Activated CD4-positive, alpha-beta T cell treated with anti-CD3 and anti-CD28 coated beads for 36 hours (primary cell): Measurements from ENCODE around the gene COTL1. TPM values are rescaled to one million over a fixed set of nuclear protein-coding genes. Genes with fewer than 3 reads are reported as not detected.
A peak's percentile ranks its signal among the peaks of the same experiment; 100 is the strongest.

Source experiments
- ATAC-seq: fragments of 200-7000 bp; cut with Tn5 transposase; one replicate; pipeline ENCODE4 v1.10.0; 2021; ENCODE audit warnings: mild to moderate bottlenecking, moderate library complexity
- CTCF ChIA-PET: fragments of 350-600 bp; sonication (Branson Sonifier 250); formaldehyde crosslinking; loops from one replicate; lab custom pipeline; 2021; ENCODE audit warnings: antibody characterized with exemption; lab: Charles Lee
- POLR2A ChIA-PET: fragments of 350-600 bp; sonication (Branson Sonifier 250); formaldehyde crosslinking; loops from one replicate; lab custom pipeline; 2021; ENCODE audit warnings: antibody characterized with exemption, inconsistent platforms; lab: Charles Lee
- DNase-seq: peaks from one replicate; pipeline ENCODE4 v3.0.0-alpha.2; 2020
- H3K27ac Mint-ChIP-seq: one replicate; pipeline ENCODE4 v1.8.0; 2021; ENCODE audit warnings: mixed read lengths
- H3K27me3 Mint-ChIP-seq: one replicate; pipeline ENCODE4 v1.8.0; 2021; ENCODE audit warnings: mixed read lengths
- H3K36me3 Mint-ChIP-seq: one replicate; pipeline ENCODE4 v1.8.0; 2021; ENCODE audit warnings: low read depth, mixed read lengths
- H3K4me1 Mint-ChIP-seq: one replicate; pipeline ENCODE4 v1.8.0; 2021; ENCODE audit warnings: mixed read lengths
- H3K4me3 Mint-ChIP-seq: one replicate; pipeline ENCODE4 v1.8.0; 2021; ENCODE audit warnings: mild to moderate bottlenecking, moderate library complexity, mixed read lengths
- H3K9me3 Mint-ChIP-seq: one replicate; pipeline ENCODE4 v1.8.0; 2021; ENCODE audit warnings: low read depth, mixed read lengths
- intact Hi-C, 2 experiments: fragments of 100-400 bp; cut with DNase I in 1 of 2; cut with micrococcal nuclease in 1 of 2; formaldehyde crosslinking; loops; one replicate each; pipeline versions ENCODE4 v1.14.2 to v1.15.1; 2022 to 2024; cut with DNase I, micrococcal nuclease
- total RNA-seq, 2 experiments: library from RNA; stranded (reverse); gene quantifications; one replicate each; pipeline ENCODE4 v1.2.3, GENCODE V29; 2021

COTL1 gene
- total RNA-seq: 100 to 1,000 TPM; 353 to 384 TPM

GRCh38 chr16:84617791-84618580 is at the start of gene COTL1:
TSS of gene COTL1 (minus strand) at chr16:84618078. CDS start at chr16:84617914, 164 bp downstream.
- CTCF ChIA-PET: interaction anchor here (0.7 to 10.6 kb wide), 4 partner anchors 18 to 121 kb away, joined by 3 to 87 read pairs (median 3); no protein-coding TSS in a partner anchor
- POLR2A ChIA-PET: interaction anchor here (1.0 to 1.1 kb wide), 2 partner anchors 18 to 104 kb away, joined by 3 to 9 read pairs; no protein-coding TSS in a partner anchor

GRCh38 chr16:84665843-84666242 is 48.0 kb upstream of the COTL1 start:
- POLR2A ChIA-PET: no interaction called here
- Mint-ChIP-seq H3K27me3 (no peaks in the 10 kb centered on the region), H3K27ac (no peak overlapping the region), H3K9me3 (no peaks in the 10 kb centered on the region), H3K4me1 (no peaks in the 10 kb centered on the region), H3K36me3 (peaks cover 30% of the 10 kb centered on the region), H3K4me3 (no peak overlapping the region)
- intact Hi-C loops: no loop called here
- DNase-seq: no peak
- no peak for ATAC-seq
- CTCF ChIA-PET: interaction anchor here (1.2 to 2.2 kb wide), 2 partner anchors 60 to 155 kb away, joined by 3 to 10 read pairs; no protein-coding TSS in a partner anchor

More at GRCh38 chr16:84617791-84618580, at the start of gene COTL1:
- intact Hi-C loops: loop anchor here (1.0 to 5.0 kb wide), 9 partner anchors 18 to 501 kb away; partner anchors contain the start of genes KIAA0513 (in 1 of the 2), KLHL36 (in 1 of the 2), MBTPS1 (in 1 of the 2) and MEAK7 (in 1 of the 2)
- Mint-ChIP-seq H3K4me3 (peak within 1 kb of the TSS; percentile 98), H3K4me1 (peaks cover 41% of the 10 kb centered on the region), H3K36me3 (peaks cover 37% of the 10 kb centered on the region), H3K27me3 (no peaks in the 10 kb centered on the region), H3K27ac (peak within 1 kb of the TSS; percentile 87), H3K9me3 (no peaks in the 10 kb centered on the region)
- ATAC-seq: peak; percentile 77
- peak; percentile 98 for DNase-seq

- no peak overlapping the region for H3K4me3 Mint-ChIP-seq
- ATAC-seq (no peak), DNase-seq (no peak)
- POLR2A ChIA-PET: interaction anchor here (0.7 kb wide), 1 partner anchor 89 kb away, joined by 3 read pairs; no protein-coding TSS in a partner anchor
- no peaks in the 10 kb centered on the region for H3K27me3 Mint-ChIP-seq
- no peak overlapping the region for H3K27ac Mint-ChIP-seq
- H3K9me3 Mint-ChIP-seq: no peaks in the 10 kb centered on the region
- CTCF ChIA-PET: interaction anchor here (1.2 to 2.2 kb wide), 3 partner anchors 36 to 155 kb away, joined by 3 to 10 read pairs (median 4); no protein-coding TSS in a partner anchor
- peaks cover 30% of the 10 kb centered on the region for H3K36me3 Mint-ChIP-seq
- no peaks in the 10 kb centered on the region for H3K4me1 Mint-ChIP-seq
- intact Hi-C loops: no loop called here
Measured at GRCh38 chr16:84665359-84665758, 47.5 kb upstream of the COTL1 start.

- H3K4me3 Mint-ChIP-seq: no peak overlapping the region
- H3K36me3 Mint-ChIP-seq: peaks cover 44% of the 10 kb centered on the region
- peaks cover 4% of the 10 kb centered on the region for H3K4me1 Mint-ChIP-seq
- intact Hi-C loops: no loop called here
- no peak for DNase-seq
- ChIA-PET POLR2A (no interaction called here), CTCF (interaction anchor here (0.8 to 1.7 kb wide), 6 partner anchors 9 to 307 kb away, joined by 3 to 7 read pairs (median 3); no protein-coding TSS in a partner anchor)
- no peak for ATAC-seq
- H3K27ac Mint-ChIP-seq: no peak overlapping the region
- H3K27me3 Mint-ChIP-seq: no peaks in the 10 kb centered on the region
- H3K9me3 Mint-ChIP-seq: no peaks in the 10 kb centered on the region
Measured at GRCh38 chr16:84663433-84664101, 45.7 kb upstream of the COTL1 start.

GRCh38 chr16:84662471-84662870 is 44.6 kb upstream of the COTL1 start:
- ChIA-PET POLR2A (no interaction called here), CTCF (interaction anchor here (0.6 to 1.2 kb wide), 5 partner anchors 10 to 248 kb away, joined by 3 to 6 read pairs (median 3); no protein-coding TSS in a partner anchor)
- peaks cover 53% of the 10 kb centered on the region for H3K36me3 Mint-ChIP-seq
- ATAC-seq (no peak), DNase-seq (no peak)
- H3K9me3 Mint-ChIP-seq: no peaks in the 10 kb centered on the region
- H3K4me3 Mint-ChIP-seq: no peak overlapping the region
- no peaks in the 10 kb centered on the region for H3K27me3 Mint-ChIP-seq
- H3K4me1 Mint-ChIP-seq: peaks cover 6% of the 10 kb centered on the region
- no peak overlapping the region for H3K27ac Mint-ChIP-seq
- intact Hi-C loops: no loop called here

- Mint-ChIP-seq H3K27me3 (no peaks in the 10 kb centered on the region), H3K27ac (no peak overlapping the region), H3K9me3 (no peaks in the 10 kb centered on the region), H3K36me3 (peaks cover 62% of the 10 kb centered on the region), H3K4me3 (no peak overlapping the region), H3K4me1 (peaks cover 11% of the 10 kb centered on the region)
- POLR2A ChIA-PET: no interaction called here
- DNase-seq: no peak
- no peak for ATAC-seq
- CTCF ChIA-PET: no interaction called here
- intact Hi-C loops: no loop called here
Measured at GRCh38 chr16:84661418-84662060, 43.7 kb upstream of the COTL1 start.

- H3K9me3 Mint-ChIP-seq: no peaks in the 10 kb centered on the region
- H3K27ac Mint-ChIP-seq: no peak overlapping the region
- ATAC-seq (no peak), DNase-seq (no peak)
- H3K4me3 Mint-ChIP-seq: no peak overlapping the region
- intact Hi-C loops: no loop called here
- CTCF ChIA-PET: interaction anchor here (2.2 kb wide), 1 partner anchor 12 kb away, joined by 6 read pairs; no protein-coding TSS in a partner anchor
- H3K36me3 Mint-ChIP-seq: peaks cover 62% of the 10 kb centered on the region
- peaks cover 15% of the 10 kb centered on the region for H3K4me1 Mint-ChIP-seq
- POLR2A ChIA-PET: no interaction called here
- H3K27me3 Mint-ChIP-seq: no peaks in the 10 kb centered on the region
Measured at GRCh38 chr16:84660973-84661372, 43.1 kb upstream of the COTL1 start.

GRCh38 chr16:84659656-84660300 is 41.9 kb upstream of the COTL1 start:
- H3K9me3 Mint-ChIP-seq: no peaks in the 10 kb centered on the region
- H3K4me3 Mint-ChIP-seq: no peak overlapping the region
- no peaks in the 10 kb centered on the region for H3K27me3 Mint-ChIP-seq
- DNase-seq (no peak), ATAC-seq (no peak)
- ChIA-PET POLR2A (no interaction called here), CTCF (interaction anchor here (0.8 to 2.2 kb wide), 2 partner anchors 13 to 14 kb away, joined by 3 to 6 read pairs; no protein-coding TSS in a partner anchor)
- H3K36me3 Mint-ChIP-seq: peaks cover 63% of the 10 kb centered on the region
- peaks cover 25% of the 10 kb centered on the region for H3K4me1 Mint-ChIP-seq
- H3K27ac Mint-ChIP-seq: no peak overlapping the region
- intact Hi-C loops: no loop called here

- Mint-ChIP-seq H3K27me3 (no peaks in the 10 kb centered on the region), H3K36me3 (peaks cover 55% of the 10 kb centered on the region), H3K4me1 (peaks cover 32% of the 10 kb centered on the region), H3K9me3 (no peaks in the 10 kb centered on the region), H3K4me3 (no peak overlapping the region), H3K27ac (no peak overlapping the region)
- ChIA-PET POLR2A (no interaction called here), CTCF (interaction anchor here (2.2 kb wide), 1 partner anchor 13 kb away, joined by 7 read pairs; no protein-coding TSS in a partner anchor)
- no peak for DNase-seq
- ATAC-seq: no peak
- intact Hi-C loops: no loop called here
Measured at GRCh38 chr16:84658690-84659089, 40.8 kb upstream of the COTL1 start.

- H3K9me3 Mint-ChIP-seq: no peaks in the 10 kb centered on the region
- no peak overlapping the region for H3K27ac Mint-ChIP-seq
- H3K27me3 Mint-ChIP-seq: no peaks in the 10 kb centered on the region
- intact Hi-C loops: no loop called here
- no peak for ATAC-seq
- ChIA-PET CTCF (interaction anchor here (2.2 kb wide), 1 partner anchor 15 kb away, joined by 7 read pairs; no protein-coding TSS in a partner anchor), POLR2A (no interaction called here)
- peaks cover 43% of the 10 kb centered on the region for H3K4me1 Mint-ChIP-seq
- peaks cover 54% of the 10 kb centered on the region for H3K36me3 Mint-ChIP-seq
- no peak for DNase-seq
- no peak overlapping the region for H3K4me3 Mint-ChIP-seq
Measured at GRCh38 chr16:84657229-84657837, 39.5 kb upstream of the COTL1 start.
